NCI-H2107 treated with DMSO at 0.1 percent for 48 hours (cell line): ENCODE data around the gene HIPK2.
A peak's percentile ranks its signal among the peaks of the same experiment; 100 is the strongest.

ENCODE experiments used
- DNase-seq: peaks from one replicate; lab custom pipeline; 2025; ENCODE audit not compliant: unreplicated experiment; lab: John Stamatoyannopoulos, UW

The HIPK2 gene

DNA sequence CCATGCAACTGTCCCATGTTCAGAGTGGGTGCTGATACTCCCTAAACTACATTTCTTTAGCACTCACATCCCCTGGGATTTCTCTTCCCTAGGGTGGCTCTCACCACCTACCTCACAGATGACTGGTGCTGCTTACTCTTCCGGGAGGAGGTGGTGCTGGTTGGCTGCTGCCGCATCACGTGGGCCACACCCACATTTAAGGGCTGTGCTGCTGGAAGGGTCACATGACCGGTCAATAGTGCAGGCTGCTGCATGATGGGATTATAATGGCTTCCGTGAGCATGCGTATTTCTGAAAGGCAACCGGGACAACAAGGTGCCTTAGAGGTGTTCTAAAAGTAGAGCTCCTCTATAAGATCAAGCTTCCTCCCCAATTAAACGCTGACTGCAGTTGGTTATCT, 177.5 kb downstream of the HIPK2 start:
- DNase-seq = no peak

DNA sequence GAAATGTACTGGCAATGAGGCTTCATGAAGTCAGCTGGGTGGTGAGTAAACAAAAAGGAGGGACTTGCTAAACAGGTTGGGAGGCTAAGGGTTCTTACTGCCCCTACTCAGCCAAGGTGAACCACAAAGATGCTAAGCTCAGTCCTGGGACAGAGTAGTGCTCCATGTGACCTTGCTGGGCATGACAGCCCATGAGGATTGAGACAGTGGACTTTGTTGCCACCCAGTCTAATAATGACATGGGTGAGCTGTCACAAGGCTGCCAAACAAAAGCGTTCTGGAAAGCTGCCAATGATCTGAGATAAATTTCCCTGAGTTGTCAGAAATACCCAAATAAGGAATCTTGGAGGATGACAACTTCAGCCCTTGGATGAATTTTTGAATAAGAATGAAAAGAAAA, 179.2 kb downstream of the HIPK2 start:
- no peak for DNase-seq

DNA sequence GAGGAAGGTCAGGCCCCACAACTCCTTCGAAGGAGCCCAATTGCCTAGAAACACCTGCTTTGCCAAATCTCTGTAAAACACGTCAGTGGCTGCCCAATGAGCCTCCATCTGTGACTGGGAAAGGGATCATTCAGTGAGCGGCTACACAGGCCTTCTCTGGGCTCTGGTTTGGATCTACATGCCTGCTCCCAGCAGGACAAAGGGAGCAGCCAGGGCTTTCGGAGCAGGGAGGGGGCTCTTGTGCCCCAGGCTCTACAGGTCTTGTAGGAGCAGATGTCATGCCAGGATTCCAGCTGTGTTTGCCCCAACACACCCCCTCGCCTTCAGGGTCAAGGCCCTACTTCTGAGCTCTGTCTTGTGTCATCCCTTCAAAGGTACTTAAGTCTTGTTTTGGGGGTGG, 180.8 kb downstream of the HIPK2 start:
- DNase-seq = no peak

DNA sequence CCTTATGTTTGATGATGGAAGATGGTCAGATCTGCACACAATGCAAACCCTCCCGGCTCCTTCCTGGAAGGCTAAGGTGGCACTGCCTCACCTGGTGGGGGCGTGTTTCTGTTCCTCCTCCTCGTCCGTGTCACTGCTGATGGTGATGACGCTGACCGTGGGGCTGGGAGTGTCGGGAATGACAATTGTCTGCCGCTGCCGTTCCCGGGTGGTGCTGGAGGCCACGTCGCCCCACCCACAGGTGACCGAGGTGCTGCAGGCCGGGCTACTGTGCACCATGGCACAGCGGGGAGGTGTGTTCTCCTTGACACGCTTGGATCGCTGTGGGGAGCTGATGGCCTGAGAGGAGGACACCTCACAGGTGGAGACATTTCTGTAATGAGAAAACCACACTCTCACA, 181.2 kb downstream of the HIPK2 start:
- no peak for DNase-seq

DNA sequence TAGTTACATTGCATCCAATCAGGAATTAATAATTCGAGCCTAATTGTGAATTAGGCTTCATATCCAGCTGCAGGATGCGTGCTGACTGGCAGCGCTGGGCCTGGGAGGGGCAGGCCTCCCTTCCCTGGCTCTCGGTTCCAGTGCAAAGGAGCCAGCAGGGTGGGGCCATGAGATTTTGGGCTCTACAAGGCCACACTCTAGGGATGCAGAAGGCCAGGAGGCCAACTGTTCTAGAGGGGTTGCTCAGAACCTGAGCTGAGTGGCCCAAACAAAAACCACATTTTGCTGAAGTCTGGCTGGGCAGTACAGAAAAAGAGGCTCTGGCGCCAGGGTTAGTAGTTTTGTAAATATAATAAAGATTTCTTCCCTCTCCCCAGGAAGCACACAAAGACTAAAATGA, 182.0 kb downstream of the HIPK2 start:
- no peak for DNase-seq

DNA sequence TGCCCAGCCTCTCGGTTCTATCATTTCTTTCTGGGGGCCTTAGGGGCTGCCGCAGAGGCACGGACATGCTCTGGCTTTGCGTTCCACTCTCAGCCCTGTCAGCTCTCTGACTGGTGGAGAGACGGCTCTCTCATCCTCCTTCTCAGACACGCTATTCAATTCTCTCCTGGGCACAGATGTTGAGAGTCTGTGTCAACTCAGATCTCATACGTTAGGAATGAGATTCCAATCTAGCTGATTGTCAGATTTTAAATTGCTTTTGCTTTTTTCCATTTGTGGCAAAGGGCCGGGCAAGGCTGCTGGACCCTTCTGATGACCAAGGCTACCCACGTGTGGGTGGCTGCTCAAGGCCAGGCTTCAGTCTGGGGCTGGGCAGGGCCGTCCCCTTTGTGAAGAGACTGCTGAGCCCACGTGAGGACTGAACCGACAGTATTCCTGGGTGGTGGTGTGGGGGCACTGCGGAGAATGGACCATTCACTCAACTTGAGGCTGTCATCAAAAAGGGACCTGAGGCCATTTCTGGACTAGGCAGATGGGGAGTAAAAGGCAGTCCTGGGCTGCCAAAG, 182.8 kb downstream of the HIPK2 start:
- DNase-seq = no peak

DNA sequence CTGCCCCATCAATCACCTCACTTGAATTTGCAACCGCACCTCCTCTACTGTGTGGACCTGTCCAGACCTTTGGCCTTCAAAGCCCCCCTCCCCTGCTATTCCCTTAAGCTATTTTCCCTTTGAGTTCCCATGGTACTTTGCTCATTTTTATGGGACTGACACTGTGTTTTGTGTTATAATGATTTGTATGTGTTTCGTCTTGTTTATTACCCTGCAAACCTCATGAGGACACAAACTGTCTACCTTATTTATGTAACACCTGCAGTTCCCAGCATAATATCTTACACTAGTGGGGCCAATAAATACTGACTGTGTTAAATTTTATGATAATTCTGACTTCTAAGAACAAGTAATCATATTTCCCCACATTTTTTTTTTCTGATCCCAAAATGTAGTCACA, 183.7 kb downstream of the HIPK2 start:
- DNase-seq = no peak

DNA sequence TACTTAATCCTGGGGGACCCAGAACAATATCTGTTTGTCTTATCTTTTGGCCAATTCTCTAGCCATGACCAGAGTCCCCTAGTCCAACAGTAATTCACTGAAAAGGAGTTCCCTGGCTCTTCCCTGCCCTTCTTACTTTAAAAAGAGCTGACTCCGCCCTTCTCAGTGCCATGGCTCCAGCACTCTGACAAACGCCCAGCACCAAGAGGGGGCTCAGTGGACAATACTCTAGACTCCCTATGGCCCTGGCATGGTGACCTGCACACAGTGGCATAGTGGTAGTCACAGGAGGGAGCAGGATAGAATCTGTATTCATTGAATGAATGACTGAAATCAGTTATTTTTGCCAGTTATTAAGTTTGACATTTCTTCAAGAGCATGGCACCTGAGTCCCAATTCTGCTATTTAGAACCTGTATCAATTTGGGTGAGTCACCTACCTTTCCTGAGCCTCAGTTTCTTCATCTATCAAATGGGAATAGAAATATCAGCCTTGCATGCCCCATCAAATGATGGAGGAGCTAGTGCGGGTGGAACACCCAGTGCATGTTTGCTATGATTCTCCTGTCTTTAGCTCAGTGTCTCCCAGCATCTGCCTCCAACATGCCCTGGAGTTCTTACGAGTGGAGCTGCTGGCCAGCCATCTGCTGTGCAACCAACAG, 184.9 kb downstream of the HIPK2 start:
- no peak for DNase-seq

DNA sequence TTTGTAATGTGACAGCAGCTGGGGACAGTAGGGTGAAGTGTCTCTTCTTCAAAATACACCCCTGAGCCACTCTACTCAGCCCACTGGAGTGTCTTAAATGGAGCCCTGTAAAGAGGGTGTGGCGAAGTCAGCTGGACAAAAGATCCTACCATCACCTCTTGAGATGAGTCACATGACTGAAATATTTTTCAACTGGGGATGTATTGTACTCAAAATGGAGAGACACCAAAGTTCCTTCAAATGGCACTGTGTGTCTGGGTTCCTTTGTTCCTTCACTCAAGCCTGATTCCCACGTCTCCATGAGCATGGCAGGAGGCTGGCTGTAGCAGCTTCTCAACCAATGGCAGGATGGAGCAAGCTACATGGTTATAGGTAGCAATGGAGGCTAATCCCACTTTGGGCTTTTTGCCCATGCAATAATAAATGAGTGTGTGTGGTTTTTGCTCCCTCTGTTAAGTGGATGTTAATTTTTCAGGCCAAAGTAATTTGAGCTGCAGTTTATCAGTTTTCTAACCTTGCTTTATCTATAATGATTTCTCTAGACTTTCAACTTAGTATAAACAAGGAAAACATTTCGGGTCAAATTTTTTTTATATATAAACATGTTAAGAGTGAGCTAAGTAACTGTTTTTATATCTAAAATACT, 186.1 kb downstream of the HIPK2 start:
- DNase-seq = peak; percentile 61

DNA sequence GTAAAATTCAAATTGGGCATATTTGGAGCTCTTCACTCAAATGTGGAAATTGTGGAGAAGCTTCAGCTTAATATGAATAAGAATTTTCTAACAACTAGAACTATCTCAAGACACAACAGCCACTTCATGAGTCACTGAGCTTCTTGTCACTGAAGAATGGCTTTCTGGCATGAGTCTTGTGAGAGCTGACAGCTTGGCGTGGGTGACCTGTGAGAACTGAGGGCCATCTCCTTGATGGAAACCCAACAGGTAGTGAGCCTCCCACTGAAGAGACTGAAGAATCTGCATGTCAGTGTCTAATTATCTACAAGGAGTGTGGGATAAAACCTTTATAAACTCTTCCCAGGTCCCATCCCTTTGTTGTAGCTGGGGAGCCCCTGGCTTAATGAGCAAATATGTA, 188.3 kb downstream of the HIPK2 start:
- DNase-seq = no peak

DNA sequence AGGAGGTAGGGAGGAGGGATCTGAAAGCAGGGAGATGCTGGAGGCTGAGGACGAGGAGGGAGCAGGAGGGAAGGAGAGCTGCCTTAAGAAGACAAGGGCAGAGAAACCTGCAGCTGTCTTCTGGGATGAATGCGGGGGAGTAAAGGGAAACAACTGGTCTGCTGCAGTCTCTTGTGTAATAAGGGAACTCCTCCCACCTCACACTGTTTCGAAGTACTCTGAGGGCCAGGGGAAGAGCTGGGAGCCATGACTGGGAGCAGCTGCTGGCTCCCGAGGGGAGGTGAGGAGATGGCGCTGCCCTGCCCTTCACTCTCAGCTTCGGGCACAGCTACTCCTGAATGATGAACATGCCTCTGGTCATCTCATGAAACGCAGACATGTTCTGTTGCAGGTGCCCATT, 189.2 kb downstream of the HIPK2 start:
- DNase-seq = peak; percentile 34

DNA sequence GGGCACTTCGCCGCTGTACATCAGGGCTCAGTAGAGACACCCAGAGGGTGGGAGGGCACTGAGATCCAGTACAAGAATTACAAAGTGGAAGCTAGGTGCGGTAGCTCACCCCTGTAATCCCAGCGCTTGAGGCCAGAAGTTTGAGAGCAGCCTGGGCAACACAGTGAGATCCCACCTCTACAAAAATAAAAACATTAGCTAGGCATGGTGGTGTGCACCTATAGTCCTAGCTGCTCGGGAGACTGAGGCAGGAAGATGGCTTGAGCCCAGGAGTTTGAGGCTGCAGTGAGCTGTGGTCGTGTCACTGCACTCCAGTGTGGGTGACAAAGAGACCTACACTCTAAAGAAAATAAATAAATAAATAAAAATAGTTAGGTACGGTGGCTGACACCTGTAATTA, 190.3 kb downstream of the HIPK2 start:
- DNase-seq = no peak

DNA sequence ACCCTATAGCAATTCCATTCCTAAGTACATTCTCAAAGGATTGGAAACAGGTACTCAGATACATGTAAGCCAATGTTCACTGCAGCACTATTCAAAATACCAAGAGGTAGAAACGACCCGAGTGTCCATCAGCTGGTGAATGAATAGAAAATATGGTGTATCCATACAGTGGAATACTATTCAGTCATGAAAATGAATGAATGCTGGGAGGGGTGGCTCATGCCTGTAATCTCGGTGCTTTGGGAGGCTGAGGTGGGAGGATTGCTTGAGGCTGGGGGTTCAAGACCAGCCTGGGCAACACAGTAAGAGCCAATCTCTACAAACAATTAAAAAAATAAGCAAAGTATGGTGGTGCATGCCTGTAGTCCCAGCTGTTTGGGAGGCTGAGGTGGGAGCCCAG, 191.5 kb downstream of the HIPK2 start:
- no peak for DNase-seq

DNA sequence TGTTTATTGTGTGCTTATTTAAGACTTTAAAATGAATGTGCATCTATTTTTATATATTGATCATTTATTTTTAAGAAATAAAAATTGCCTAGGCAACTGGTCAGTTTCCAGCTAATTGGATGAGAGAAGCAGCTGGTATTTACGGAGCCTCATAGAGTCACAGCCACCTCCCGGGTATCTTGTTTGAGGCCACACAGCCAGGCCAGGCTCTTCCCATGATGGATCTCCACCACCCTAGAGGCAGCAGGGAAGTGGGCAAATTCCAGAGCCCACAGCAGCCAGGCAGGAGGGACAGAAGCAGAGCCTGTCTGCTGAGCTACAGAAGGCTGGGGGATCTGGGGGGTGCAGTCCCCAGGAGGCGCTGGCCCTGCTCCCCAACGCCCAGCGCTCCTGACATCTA, 192.8 kb downstream of the HIPK2 start:
- no peak for DNase-seq

DNA sequence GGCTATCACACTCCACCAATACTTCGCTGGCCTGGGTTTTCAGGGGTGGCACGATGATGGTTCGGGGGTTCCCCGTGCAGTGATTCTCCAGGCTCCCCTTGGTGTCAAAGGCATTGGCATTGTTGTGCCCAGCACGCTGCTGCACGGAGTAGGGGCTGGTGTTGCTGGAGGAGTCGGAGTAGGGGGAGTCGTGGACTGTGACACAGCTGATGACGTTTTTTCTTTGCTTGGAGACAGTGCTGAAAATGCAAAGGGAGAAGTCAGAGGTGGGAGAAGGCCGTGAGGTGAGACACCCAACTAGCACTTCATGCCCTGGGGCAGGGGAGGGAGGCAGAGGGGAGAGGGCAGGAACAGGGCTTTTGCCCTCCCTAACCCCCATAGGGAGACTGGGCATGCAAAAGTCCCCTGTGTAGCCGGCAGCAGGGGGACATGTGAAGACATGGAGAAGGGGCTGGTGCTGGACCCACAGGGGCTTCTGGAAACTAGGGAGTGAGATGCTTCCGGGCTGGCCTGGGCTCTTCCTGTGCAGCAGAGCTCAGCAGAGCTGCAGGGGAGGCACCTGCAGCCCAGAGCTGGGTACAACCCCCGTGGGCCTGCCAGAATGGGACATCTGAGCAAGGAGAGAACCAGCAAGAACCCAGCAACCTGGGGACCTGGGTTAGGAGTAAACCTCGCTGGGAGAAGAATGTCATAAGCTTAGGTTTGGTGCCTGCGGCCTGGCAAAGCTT, 193.8 kb downstream of the HIPK2 start:
- DNase-seq = no peak

DNA sequence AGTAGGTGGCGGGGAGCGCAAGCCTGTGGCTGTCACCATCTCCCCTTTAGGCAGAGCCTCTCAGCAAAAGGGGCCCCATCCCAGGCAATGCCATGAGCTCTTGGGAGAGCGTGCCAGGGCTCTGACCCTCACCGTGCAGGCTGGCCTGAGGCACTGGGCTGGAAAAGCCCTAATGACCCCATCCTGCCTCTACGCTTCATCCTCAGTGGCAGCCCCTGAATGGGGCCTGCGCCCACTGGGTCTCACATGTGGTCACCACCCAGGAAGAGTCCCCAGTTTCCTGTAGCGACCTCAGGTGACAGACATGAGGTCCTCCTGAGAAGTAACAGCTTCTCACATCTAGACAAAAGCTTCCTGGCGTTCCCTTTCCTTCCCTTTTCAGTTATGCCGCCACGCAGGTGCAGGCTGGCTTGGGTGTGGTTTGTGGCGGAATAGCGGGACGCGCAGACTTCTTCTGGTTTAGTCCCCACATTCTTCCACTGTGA, 195.1 kb downstream of the HIPK2 start:
- no peak for DNase-seq

DNA sequence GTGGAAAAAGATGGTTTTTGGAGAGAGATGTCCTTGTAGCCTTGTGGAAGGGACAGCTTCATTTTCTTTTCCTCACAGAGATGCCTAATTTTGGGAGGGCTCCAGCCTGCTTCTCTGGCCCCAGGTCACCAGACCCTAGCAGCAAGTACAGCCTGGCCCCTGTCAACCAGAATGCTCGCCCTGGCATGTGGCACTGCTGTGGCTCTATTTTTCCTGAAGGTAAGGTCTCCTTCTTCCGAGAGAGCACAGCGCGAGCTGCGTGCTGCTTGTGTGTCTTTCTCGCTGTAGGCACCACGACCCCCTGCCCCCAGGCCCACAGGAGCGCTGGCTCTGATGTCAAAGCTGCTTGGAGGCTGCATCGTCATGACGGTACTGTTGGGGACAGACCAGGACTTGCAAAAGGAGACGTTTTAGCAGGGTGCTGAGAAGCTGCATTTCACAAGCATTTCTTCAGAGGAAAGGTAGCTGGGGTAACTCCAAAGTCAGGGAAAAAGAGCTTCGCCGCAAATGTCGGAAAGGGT, 195.6 kb downstream of the HIPK2 start:
- no peak for DNase-seq

DNA sequence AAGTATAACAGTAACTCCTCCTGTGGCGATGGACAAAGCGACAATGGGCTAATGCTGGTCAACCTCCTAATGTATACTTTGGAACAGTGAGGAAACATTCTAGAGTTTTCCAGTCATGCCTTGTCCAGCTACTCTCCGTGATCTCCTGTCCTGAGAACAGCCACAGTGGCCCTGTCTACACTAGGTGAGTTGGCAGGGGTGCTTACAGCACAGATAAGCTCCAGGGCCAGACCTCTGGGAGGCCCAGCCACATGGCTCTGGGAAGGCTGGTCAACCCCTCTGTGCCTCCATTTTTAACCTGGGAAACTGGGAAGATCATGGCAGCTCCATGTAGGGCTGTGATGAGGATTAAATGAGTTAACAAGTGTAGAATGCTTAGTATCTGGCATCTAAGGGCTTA, 197.4 kb downstream of the HIPK2 start:
- no peak for DNase-seq

DNA sequence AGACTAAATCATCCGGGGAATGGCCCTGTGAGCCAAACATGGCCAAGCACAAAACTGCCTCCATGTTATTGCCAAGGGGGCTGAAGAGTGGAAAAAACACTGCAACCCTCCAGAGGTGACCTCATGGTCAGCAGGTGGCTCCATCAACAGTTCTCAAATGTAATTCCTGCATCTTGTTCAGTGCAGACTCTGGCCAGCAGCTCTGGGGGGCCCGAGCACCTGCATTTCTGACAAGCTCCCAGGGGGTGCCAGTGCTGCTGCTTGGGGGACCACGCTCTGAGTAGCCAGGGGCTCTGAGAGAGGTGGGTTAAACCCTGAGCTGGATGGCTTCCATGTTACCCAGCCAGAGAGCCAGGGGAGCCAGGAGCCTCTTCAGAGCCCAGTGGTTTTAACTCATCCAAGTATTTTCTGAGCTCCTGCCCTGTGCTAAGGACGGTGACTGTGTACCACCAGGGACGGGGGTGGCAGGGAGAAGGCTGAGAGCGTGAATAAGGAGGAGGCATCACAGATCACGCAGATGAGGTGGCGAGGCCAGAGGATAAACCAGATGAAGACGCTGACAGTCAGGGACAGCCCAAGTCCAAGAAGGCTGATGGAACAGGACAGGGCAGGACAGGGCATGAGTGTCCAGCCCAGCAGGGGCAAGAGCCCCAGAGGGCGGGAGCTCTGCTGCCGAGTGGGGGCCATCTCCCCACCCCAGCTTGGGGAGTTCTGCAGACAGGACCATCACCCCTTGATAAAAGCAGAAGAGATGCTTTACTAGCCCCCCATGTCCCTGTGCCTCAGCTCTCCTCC, 201.4 kb downstream of the HIPK2 start:
- DNase-seq = no peak

DNA sequence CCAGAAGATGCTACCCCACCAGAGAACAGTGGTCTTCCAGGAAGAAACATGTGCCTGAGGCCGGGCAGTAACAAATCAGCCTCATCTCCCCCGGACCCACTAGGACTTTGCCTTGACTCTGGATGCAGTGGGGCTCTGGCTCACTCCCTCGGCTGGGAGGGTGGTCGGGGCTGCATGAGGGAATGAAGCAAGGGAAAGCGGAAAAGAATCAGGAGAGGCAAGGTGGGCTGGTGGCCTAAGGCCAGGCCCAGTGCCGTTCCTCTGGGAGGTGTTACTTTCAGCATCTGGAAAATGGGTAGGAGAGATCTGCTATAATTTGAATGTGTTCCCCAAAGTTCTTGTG, 202.5 kb downstream of the HIPK2 start:
- DNase-seq = no peak
